Body of pancreas (tissue), 4 donors: ENCODE results near the gene DMRT2.

ENCODE experiments used
- POLR2A ChIP-seq, 3 donors: fragments of 450-650 bp; IDR thresholded peaks; one replicate each; pipeline ENCODE4 v1.6.1; 2016; ENCODE audit warnings: antibody characterized with exemption in 3 of 3, mild to moderate bottlenecking in 2 of 3
- TF ChIP-seq, protein P1 (sequence below), 7 experiments: fragments of 450-650 bp in 4 of 7; fragments of 200-600 bp in 3 of 7; sonication (generic) in 3 of 7; IDR thresholded peaks; one replicate each; pipeline ENCODE4 v1.5.1; 2016 to 2019; ENCODE audit warnings: antibody characterized with exemption in 7 of 7

DNA sequence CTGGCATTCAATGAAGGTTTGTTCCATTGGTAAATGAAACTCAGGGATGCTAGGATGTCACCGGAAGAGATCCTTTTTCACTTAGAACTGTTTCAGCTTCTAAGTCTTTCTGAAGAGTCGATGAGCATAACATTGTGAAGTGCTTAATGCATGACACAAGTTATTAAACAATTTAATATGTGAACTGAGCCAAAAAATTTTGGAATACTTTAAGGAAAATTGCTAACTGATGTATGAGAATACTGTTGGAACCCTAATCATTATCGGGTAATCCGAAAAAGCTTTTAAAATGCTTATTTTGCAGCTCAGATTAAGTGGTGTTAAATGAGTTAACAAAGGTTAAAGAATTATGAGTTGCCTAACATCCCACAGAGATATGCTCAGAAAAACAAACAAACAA, 34.9 kb downstream of the DMRT2 start:
- TF ChIP-seq, protein P1, sequence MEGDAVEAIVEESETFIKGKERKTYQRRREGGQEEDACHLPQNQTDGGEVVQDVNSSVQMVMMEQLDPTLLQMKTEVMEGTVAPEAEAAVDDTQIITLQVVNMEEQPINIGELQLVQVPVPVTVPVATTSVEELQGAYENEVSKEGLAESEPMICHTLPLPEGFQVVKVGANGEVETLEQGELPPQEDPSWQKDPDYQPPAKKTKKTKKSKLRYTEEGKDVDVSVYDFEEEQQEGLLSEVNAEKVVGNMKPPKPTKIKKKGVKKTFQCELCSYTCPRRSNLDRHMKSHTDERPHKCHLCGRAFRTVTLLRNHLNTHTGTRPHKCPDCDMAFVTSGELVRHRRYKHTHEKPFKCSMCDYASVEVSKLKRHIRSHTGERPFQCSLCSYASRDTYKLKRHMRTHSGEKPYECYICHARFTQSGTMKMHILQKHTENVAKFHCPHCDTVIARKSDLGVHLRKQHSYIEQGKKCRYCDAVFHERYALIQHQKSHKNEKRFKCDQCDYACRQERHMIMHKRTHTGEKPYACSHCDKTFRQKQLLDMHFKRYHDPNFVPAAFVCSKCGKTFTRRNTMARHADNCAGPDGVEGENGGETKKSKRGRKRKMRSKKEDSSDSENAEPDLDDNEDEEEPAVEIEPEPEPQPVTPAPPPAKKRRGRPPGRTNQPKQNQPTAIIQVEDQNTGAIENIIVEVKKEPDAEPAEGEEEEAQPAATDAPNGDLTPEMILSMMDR (IDR thresholded peaks at IDR 0.05) = no peak
- TF ChIP-seq POLR2A (IDR thresholded peaks at IDR 0.05) = no peak
